Measurements from ENCODE around the gene ACOX3. TPM values are rescaled to one million over a fixed set of nuclear protein-coding genes. Genes with fewer than 3 reads are reported as not detected.

The ACOX3 gene
- total and polyA plus RNA-seq, 2 of the 8 experiments (the other 6 are each of a cell fraction or from before 2014, with no cell fraction given), result 2.5 to 9.9 TPM

DNA sequence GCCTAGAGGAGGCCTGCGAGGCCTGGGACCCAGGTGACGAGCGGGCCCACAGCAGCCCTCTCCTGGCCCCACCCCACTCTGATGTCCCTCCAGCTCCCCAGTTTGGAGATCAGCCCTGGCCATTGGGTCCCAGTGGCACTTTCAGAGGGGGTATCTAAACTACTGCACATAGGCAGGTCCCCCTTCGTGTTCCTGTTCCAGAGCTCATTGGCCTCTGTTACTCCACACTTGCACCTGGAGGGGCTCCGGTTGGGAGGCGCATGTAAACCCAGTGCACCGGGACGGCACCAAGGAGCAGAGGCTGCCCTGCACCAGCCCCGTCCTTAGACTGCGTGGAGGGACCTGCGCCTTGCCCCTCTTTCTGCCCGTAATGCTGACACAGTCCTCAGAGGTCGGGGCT lies 34.3 kb upstream of the ACOX3 start:
- TF ChIP-seq CEBPB (IDR thresholded peaks at IDR 0.05; ENCODE audit: low read depth, low read length) (no peak), JUND (IDR thresholded peaks at IDR 0.05; ENCODE audit: low read length) (no peak), RFX5 (IDR thresholded peaks at IDR 0.05; ENCODE audit: borderline replicate concordance, low read depth, low read length) (no peak), GTF2F1 (IDR thresholded peaks at IDR 0.05; ENCODE audit: borderline replicate concordance, low read depth, low read length) (no peak), TBP (IDR thresholded peaks at IDR 0.05; ENCODE audit: low read depth, low read length) (no peak), SP1 (IDR thresholded peaks at IDR 0.05; ENCODE audit: low read depth, low read length) (no peak), HDAC2 (IDR thresholded peaks at IDR 0.05; ENCODE audit: borderline replicate concordance in 1 of 2, low read depth in 2 of 2, low read length in 2 of 2) (no peak), PHF8 (conservative IDR thresholded peaks at IDR 0.05; ENCODE audit: low read depth, low read length) (no peak), YY1 (IDR thresholded peaks at IDR 0.05; ENCODE audit: low read depth, low read length) (no peak), MAFK (IDR thresholded peaks at IDR 0.05; ENCODE audit: low read depth, low read length) (no peak), SP4 (IDR thresholded peaks at IDR 0.05; ENCODE audit: low read length) (no peak)
- no peak overlapping the region for H3K14ac ChIP-seq (ENCODE audit: insufficient read length)
- ChIA-PET POLR2A (ENCODE audit: partially characterized antibody) (interaction anchor here (1.2 kb wide), 1 partner anchor 94 kb away, joined by 3 read pairs; no protein-coding TSS in a partner anchor), CTCF (ENCODE audit: partially characterized antibody) (interaction anchor here (0.8 to 11.2 kb wide), 10 partner anchors 10 to 124 kb away, joined by 3 to 237 read pairs (median 3); no protein-coding TSS in a partner anchor)
- H3K4ac ChIP-seq (replicated peaks; ENCODE audit: insufficient read length, low read depth, low read length), result no peak overlapping the region
- H4K8ac ChIP-seq (ENCODE audit: extremely low read depth, insufficient read depth, low read length), result no peak overlapping the region
- H3K18ac ChIP-seq (ENCODE audit: extremely low read depth, low read length), result no peak overlapping the region
- no peak overlapping the region for H2BK120ac ChIP-seq (replicated peaks; ENCODE audit: low read depth, low read length)
- H2BK15ac ChIP-seq (ENCODE audit: low read length), result no peak overlapping the region
- no peaks in the 10 kb centered on the region for H3K79me2 ChIP-seq (ENCODE audit: control insufficient read depth in 1 of 2, insufficient read depth in 2 of 2, low read length in 2 of 2)
- no peak for FAIRE-seq
- H4K5ac ChIP-seq (ENCODE audit: insufficient read length, low read depth, low read length), result no peak overlapping the region
- H3K27me3 ChIP-seq (replicated peaks in 1 of 4; ENCODE audit: control insufficient read depth in 3 of 4, extremely low read depth in 1 of 4, insufficient read depth in 3 of 4, low read length in 3 of 4), result no peaks in the 10 kb centered on the region
- peaks cover 0 to 10% (median 5%) of the 10 kb centered on the region in 4 experiments; a peak in 4 of 8 replicates for H3K36me3 ChIP-seq (ENCODE audit: control insufficient read depth in 2 of 4, insufficient read depth in 4 of 4, low read length in 3 of 4)
- H3K27ac ChIP-seq (ENCODE audit: low read depth, low read length), result no peak overlapping the region; the same call in 1 of the 2 replicates
- H2BK5ac ChIP-seq (ENCODE audit: low read depth, low read length), result no peak overlapping the region
- H3K4me2 ChIP-seq (ENCODE audit: insufficient read depth in 1 of 2, low read depth in 2 of 2, low read length in 2 of 2), result no peak overlapping the region
- no peaks in the 10 kb centered on the region for H3K9me3 ChIP-seq (ENCODE audit: insufficient read depth in 2 of 2, low read depth in 1 of 2, low read length in 1 of 2)
- peaks cover 0 to 5% of the 10 kb centered on the region in 2 experiments for H4K20me1 ChIP-seq (replicated peaks in 1 of 2; ENCODE audit: control insufficient read depth in 1 of 2, insufficient read depth in 2 of 2, low read length in 2 of 2)
- H2AFZ ChIP-seq (ENCODE audit: low read length), result no peak overlapping the region
- H2BK20ac ChIP-seq (ENCODE audit: low read length), result no peak overlapping the region
- H3K79me1 ChIP-seq (ENCODE audit: low read depth, low read length), result no peaks in the 10 kb centered on the region
- H3K4me3 ChIP-seq (ENCODE audit: extremely low read depth in 1 of 4, insufficient read depth in 2 of 4, low read depth in 3 of 4, low read length in 4 of 4), result no peak overlapping the region
- no peak overlapping the region for H3K9ac ChIP-seq (replicated peaks in 1 of 4; ENCODE audit: extremely low read depth in 1 of 4, low read depth in 3 of 4, low read length in 3 of 4)
- no peak overlapping the region for H3K23ac ChIP-seq (ENCODE audit: insufficient read length)
- 94% methylated on average over 13 of the region's 13 CpGs; no CpG with 5 or more reads in 1 of the 2 experiments for WGBS, 2 experiments (ENCODE audit: extremely low coverage in 1 of 2, insufficient coverage in 1 of 2, insufficient read length in 1 of 2, insufficient replicate concordance in 2 of 2, low coverage in 1 of 2, low lambda C conversion rate in 2 of 2, missing lambda C conversion rate in 1 of 2)
- H2AK5ac ChIP-seq (ENCODE audit: low read depth, low read length), result no peak overlapping the region
- DNase-seq (ENCODE audit: low read depth in 1 of 2, low spot score in 2 of 2), result no peak
- H3K56ac ChIP-seq (replicated peaks; ENCODE audit: insufficient read length, low read depth, low read length), result no peak overlapping the region
- no peak overlapping the region for H4K91ac ChIP-seq (replicated peaks; ENCODE audit: insufficient read length, low read length)
- H3K4me1 ChIP-seq (replicated peaks in 1 of 4; ENCODE audit: control insufficient read depth in 3 of 4, insufficient read depth in 4 of 4, low read length in 3 of 4), result peaks cover 0 to 3% (median 0%) of the 10 kb centered on the region in 4 experiments; a peak in 2 of 7 replicates
- H3K23me2 ChIP-seq (ENCODE audit: low read depth, low read length), result no peaks in the 10 kb centered on the region
- H2BK12ac ChIP-seq (ENCODE audit: low read depth, low read length), result no peak overlapping the region
